Large intestine (tissue), 12 donors: ENCODE results near the gene SAA4. TPM values are rescaled to one million over a fixed set of nuclear protein-coding genes. Genes with fewer than 3 reads are reported as not detected.
"Not testable (repeated sequence)": the region's sequence is repeated elsewhere in the genome, so short reads cannot be mapped to it uniquely, and the experiment has no call there.

Experiments used
- DNase-seq, 2 donors: peaks; one replicate each; pipeline versions ENCODE4 v3.0.0 to v3.0.0-alpha.2; 2013
- H3K27ac ChIP-seq: one replicate; pipeline ENCODE4 v1.5.1; 2013; ENCODE audit warnings: low read length
- H3K27me3 ChIP-seq: 2 replicates; pipeline ENCODE4 v1.6.1; 2013; ENCODE audit warnings: low read length; ENCODE audit not compliant: control insufficient read depth, insufficient read depth
- H3K36me3 ChIP-seq: 2 replicates; pipeline ENCODE4 v1.6.1; 2013; ENCODE audit warnings: low read length; ENCODE audit not compliant: control insufficient read depth, insufficient read depth
- H3K4me1 ChIP-seq: one replicate; pipeline ENCODE4 v1.6.1; 2013; ENCODE audit warnings: low read length; ENCODE audit not compliant: control insufficient read depth, insufficient read depth
- H3K4me3 ChIP-seq: one replicate; pipeline ENCODE4 v1.5.1; 2013; ENCODE audit warnings: low read length
- H3K9me3 ChIP-seq: one replicate; pipeline ENCODE4 v1.6.1; 2013; ENCODE audit warnings: mild to moderate bottlenecking, low read depth, low read length, moderate library complexity; ENCODE audit not compliant: control insufficient read depth
- WGBS: methylation state at CpG from one replicate; pipeline ENCODE4 v1.1.5; 2013; ENCODE audit warnings: low lambda C conversion rate; ENCODE audit not compliant: insufficient coverage; 5-methylcytosine and 5-hydroxymethylcytosine counted together
- long read RNA-seq, 11 donors: transcript quantifications; one replicate each; lab custom pipeline, GENCODE V29; 2026
- polyA plus RNA-seq: library from polyadenylated mRNA; unstranded; fragments of 120-200 nt; gene quantifications from one replicate; pipeline ENCODE4 v1.2.1, GENCODE V29; 2013

SAA4 gene
- polyA plus RNA-seq = not detected
- long read RNA-seq, donor 1 = 0 reads
- long read RNA-seq, donor 2 = 0 reads
- long read RNA-seq, donor 3 = 0 reads
- long read RNA-seq, donor 4 = 0 reads
- long read RNA-seq, donor 5 = 0 reads
- long read RNA-seq, donor 6 = 0 reads
- long read RNA-seq, donor 7 = 0 reads
- long read RNA-seq, donor 8 = 0 reads
- long read RNA-seq, donor 9 = 0 reads
- long read RNA-seq, donor 10 = 0 reads
- long read RNA-seq, donor 11 = 0 reads

- Histone ChIP-seq H3K36me3 (no peaks in the 10 kb centered on the region), H3K4me1 (no peaks in the 10 kb centered on the region), H3K9me3 (no peaks in the 10 kb centered on the region), H3K4me3 (no peak within 1 kb of the TSS), H3K27ac (no peak within 1 kb of the TSS), H3K27me3 (peaks cover 10% of the 10 kb centered on the region)
- WGBS = 100% methylated on average over 1 of the region's 2 CpGs
- no peak for DNase-seq
These were observed at the start of gene SAA4 for GRCh38 chr11:18236664-18237356. Gene SAA4 (minus strand): TSS chr11:18236802. CDS start chr11:18235926, 876 bp downstream.

- WGBS = no CpG with 5 or more reads among the region's 1 CpG
- Histone ChIP-seq H3K27ac (no peak overlapping the region), H3K27me3 (no peaks in the 10 kb centered on the region), H3K4me3 (no peak overlapping the region), H3K4me1 (no peaks in the 10 kb centered on the region), H3K36me3 (peaks cover 72% of the 10 kb centered on the region), H3K9me3 (no peaks in the 10 kb centered on the region)
- no peak for DNase-seq
These were observed 49.2 kb upstream of the SAA4 start for GRCh38 chr11:18285841-18286240.

- H3K9me3 ChIP-seq = no peaks in the 10 kb centered on the region
- no peak for DNase-seq
- peaks cover 68% of the 10 kb centered on the region for H3K36me3 ChIP-seq
- H3K4me3 ChIP-seq = no peak overlapping the region
- 100% methylated on average over 1 of the region's 2 CpGs for WGBS
- no peaks in the 10 kb centered on the region for H3K4me1 ChIP-seq
- no peak overlapping the region for H3K27ac ChIP-seq
- H3K27me3 ChIP-seq = no peaks in the 10 kb centered on the region
These were observed 46.0 kb upstream of the SAA4 start for GRCh38 chr11:18282626-18283025.

GRCh38 chr11:18280438-18281045 is 43.9 kb upstream of the SAA4 start:
- Histone ChIP-seq H3K27ac (no peak overlapping the region), H3K4me1 (no peaks in the 10 kb centered on the region), H3K36me3 (peaks cover 47% of the 10 kb centered on the region), H3K27me3 (no peaks in the 10 kb centered on the region), H3K9me3 (peaks cover 2% of the 10 kb centered on the region), H3K4me3 (no peak overlapping the region)
- DNase-seq = no peak
- 100% methylated on average over 2 of the region's 4 CpGs for WGBS

GRCh38 chr11:18277565-18278271 is 41.1 kb upstream of the SAA4 start:
- Histone ChIP-seq H3K36me3 (peaks cover 27% of the 10 kb centered on the region), H3K27me3 (no peaks in the 10 kb centered on the region), H3K4me3 (no peak overlapping the region), H3K4me1 (no peaks in the 10 kb centered on the region), H3K27ac (no peak overlapping the region), H3K9me3 (peaks cover 2% of the 10 kb centered on the region)
- no peak for DNase-seq
- 89% methylated on average over 4 of the region's 5 CpGs for WGBS

- H3K27ac ChIP-seq = no peak overlapping the region
- H3K36me3 ChIP-seq = no peaks in the 10 kb centered on the region
- H3K9me3 ChIP-seq = no peaks in the 10 kb centered on the region
- no peak for DNase-seq
- H3K27me3 ChIP-seq = no peaks in the 10 kb centered on the region
- H3K4me1 ChIP-seq = no peaks in the 10 kb centered on the region
- no peak overlapping the region for H3K4me3 ChIP-seq
- 100% methylated on average over 1 of the region's 4 CpGs for WGBS
These were observed 34.6 kb upstream of the SAA4 start for GRCh38 chr11:18271206-18271605.

- no peaks in the 10 kb centered on the region for H3K36me3 ChIP-seq
- no peaks in the 10 kb centered on the region for H3K9me3 ChIP-seq
- no peak overlapping the region for H3K27ac ChIP-seq
- 80% methylated on average over 1 of the region's 4 CpGs for WGBS
- peaks cover 5% of the 10 kb centered on the region for H3K27me3 ChIP-seq
- no peak overlapping the region for H3K4me3 ChIP-seq
- DNase-seq = no peak
- no peaks in the 10 kb centered on the region for H3K4me1 ChIP-seq
These were observed 33.5 kb upstream of the SAA4 start for GRCh38 chr11:18270102-18270501.

- WGBS = no CpG with 5 or more reads among the region's 5 CpGs
- H3K4me1 ChIP-seq, H3K27ac ChIP-seq, H3K36me3 ChIP-seq, H3K4me3 ChIP-seq, H3K9me3 ChIP-seq, DNase-seq, H3K27me3 ChIP-seq: not testable (repeated sequence)
These were observed 32.6 kb upstream of the SAA4 start for GRCh38 chr11:18269252-18269651.

GRCh38 chr11:18267335-18268133 is 30.9 kb upstream of the SAA4 start:
- H3K9me3 ChIP-seq, H3K27me3 ChIP-seq, H3K4me1 ChIP-seq, H3K27ac ChIP-seq, DNase-seq, H3K4me3 ChIP-seq, H3K36me3 ChIP-seq: not testable (repeated sequence)
- no CpG with 5 or more reads among the region's 10 CpGs for WGBS

- Histone ChIP-seq H3K9me3 (no peaks in the 10 kb centered on the region), H3K27me3 (peaks cover 5% of the 10 kb centered on the region), H3K4me3 (no peak within 1 kb of the TSS), H3K27ac (no peak within 1 kb of the TSS), H3K4me1 (no peaks in the 10 kb centered on the region), H3K36me3 (no peaks in the 10 kb centered on the region)
- no peak for DNase-seq
- WGBS = no CpG with 5 or more reads among the region's 8 CpGs
These were observed 29.3 kb upstream of the SAA4 start, which contains the start of gene SAA1 for GRCh38 chr11:18265949-18266348. Gene SAA1 (plus strand): TSS chr11:18266264. CDS start chr11:18266888, 624 bp downstream.
